Left lung (tissue), 10 donors: Measurements from ENCODE around the gene HRH3. TPM values are rescaled to one million over a fixed set of nuclear protein-coding genes. Genes with fewer than 3 reads are reported as not detected.

ENCODE experiments used
- ATAC-seq: fragments of 200-7000 bp; cut with Tn5 transposase; one replicate; pipeline ENCODE4 v1.9.1; 2020; ENCODE audit warnings: moderate library complexity
- DNase-seq, 4 donors: peaks; one replicate each; pipeline ENCODE4 v3.0.0-alpha.2; 2013 to 2020
- H3K27ac ChIP-seq, 2 donors: fragments of 200-600 bp; sonication (generic) in 1 of 2; one replicate each; pipeline versions ENCODE4 v1.5.0 to v1.8.0; 2020 to 2021
- H3K27me3 ChIP-seq, 2 donors: fragments of 200-600 bp; sonication (generic) in 1 of 2; one replicate each; pipeline versions ENCODE4 v1.5.0 to v1.8.0; 2020 to 2021
- H3K36me3 ChIP-seq, 2 donors: fragments of 200-600 bp; sonication (generic) in 1 of 2; one replicate each; pipeline versions ENCODE4 v1.5.0 to v1.8.0; 2020 to 2021
- H3K4me1 ChIP-seq, 2 donors: fragments of 200-600 bp; one replicate each; pipeline ENCODE4 v1.8.0; 2021
- H3K4me3 ChIP-seq, 2 donors: fragments of 200-600 bp; sonication (generic) in 1 of 2; one replicate each; pipeline versions ENCODE4 v1.5.0 to v1.8.0; 2020 to 2021; ENCODE audit warnings: mild to moderate bottlenecking in 1 of 2
- H3K9me3 ChIP-seq, 2 donors: fragments of 200-600 bp; sonication (generic) in 1 of 2; one replicate each; pipeline versions ENCODE4 v1.5.0 to v1.8.0; 2020 to 2021
- intact Hi-C, 2 donors: fragments of 100-400 bp; cut with DNase I; formaldehyde crosslinking; loops; one replicate each; pipeline versions ENCODE4 v1.11.2 to v1.14.2; 2022
- polyA plus RNA-seq, 6 donors: library from polyadenylated mRNA; unstranded; fragments of 120-200 nt; gene quantifications; one replicate each; pipeline ENCODE4 v1.2.1, GENCODE V29; 2013; ENCODE audit not compliant: insufficient read length in 6 of 6
- total RNA-seq, 2 donors: library from RNA; stranded (reverse); fragmentation: NEBNext Ultra II Directional; extraction: Animal tissue kit (Norgen Biotek cat#: 25700); gene quantifications; one replicate each; pipeline ENCODE4 v1.2.1, GENCODE V29; 2021
- TF ChIP-seq, protein P1 (sequence below), 2 donors: fragments of 200-600 bp; sonication (generic) in 1 of 2; IDR thresholded peaks; one replicate each; pipeline versions ENCODE4 v1.5.0 to v1.8.0; 2021; ENCODE audit warnings: antibody characterized with exemption in 2 of 2
- donor health status: DM: no; HTN: yes; CAD: no.
- donor health status: DM: no; HTN: no; CAD: no.

HRH3 gene
- total and polyA plus RNA-seq, 8 donors: not detected

DNA sequence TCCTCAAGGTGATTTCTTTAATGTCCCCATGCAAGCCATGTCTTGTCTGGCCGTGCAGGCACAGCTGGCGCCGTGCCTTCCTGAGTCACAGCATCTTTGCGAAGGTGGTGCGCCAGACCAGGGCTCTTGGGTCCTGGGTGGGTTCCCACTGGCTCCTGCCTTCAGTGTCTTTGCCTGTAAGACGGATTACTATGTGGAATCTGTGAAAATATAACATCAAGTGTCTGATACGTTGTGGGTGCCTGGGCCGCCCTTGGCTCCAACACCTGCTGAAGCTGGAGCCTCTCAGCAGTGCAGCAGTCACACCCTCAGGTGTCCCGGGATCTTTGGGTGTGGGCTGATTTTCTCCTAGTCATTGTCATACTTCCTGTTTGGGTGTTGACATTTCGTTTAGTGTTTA lies 21.4 kb upstream of the HRH3 start:
- ATAC-seq: no peak
- peak in 1 of 4 donors; percentile 58 for DNase-seq
- TF ChIP-seq, protein P1, sequence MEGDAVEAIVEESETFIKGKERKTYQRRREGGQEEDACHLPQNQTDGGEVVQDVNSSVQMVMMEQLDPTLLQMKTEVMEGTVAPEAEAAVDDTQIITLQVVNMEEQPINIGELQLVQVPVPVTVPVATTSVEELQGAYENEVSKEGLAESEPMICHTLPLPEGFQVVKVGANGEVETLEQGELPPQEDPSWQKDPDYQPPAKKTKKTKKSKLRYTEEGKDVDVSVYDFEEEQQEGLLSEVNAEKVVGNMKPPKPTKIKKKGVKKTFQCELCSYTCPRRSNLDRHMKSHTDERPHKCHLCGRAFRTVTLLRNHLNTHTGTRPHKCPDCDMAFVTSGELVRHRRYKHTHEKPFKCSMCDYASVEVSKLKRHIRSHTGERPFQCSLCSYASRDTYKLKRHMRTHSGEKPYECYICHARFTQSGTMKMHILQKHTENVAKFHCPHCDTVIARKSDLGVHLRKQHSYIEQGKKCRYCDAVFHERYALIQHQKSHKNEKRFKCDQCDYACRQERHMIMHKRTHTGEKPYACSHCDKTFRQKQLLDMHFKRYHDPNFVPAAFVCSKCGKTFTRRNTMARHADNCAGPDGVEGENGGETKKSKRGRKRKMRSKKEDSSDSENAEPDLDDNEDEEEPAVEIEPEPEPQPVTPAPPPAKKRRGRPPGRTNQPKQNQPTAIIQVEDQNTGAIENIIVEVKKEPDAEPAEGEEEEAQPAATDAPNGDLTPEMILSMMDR (IDR thresholded peaks at IDR 0.05): no peak
- intact Hi-C loops: no loop called here
- no peaks in the 10 kb centered on the region for H3K27me3 ChIP-seq
- H3K4me1 ChIP-seq: peaks cover 9 to 49% of the 10 kb centered on the region in 2 donors
- peaks cover 0 to 27% of the 10 kb centered on the region in 2 donors for H3K36me3 ChIP-seq
- no peak overlapping the region for H3K4me3 ChIP-seq
- H3K9me3 ChIP-seq: no peaks in the 10 kb centered on the region
- no peak overlapping the region for H3K27ac ChIP-seq

DNA sequence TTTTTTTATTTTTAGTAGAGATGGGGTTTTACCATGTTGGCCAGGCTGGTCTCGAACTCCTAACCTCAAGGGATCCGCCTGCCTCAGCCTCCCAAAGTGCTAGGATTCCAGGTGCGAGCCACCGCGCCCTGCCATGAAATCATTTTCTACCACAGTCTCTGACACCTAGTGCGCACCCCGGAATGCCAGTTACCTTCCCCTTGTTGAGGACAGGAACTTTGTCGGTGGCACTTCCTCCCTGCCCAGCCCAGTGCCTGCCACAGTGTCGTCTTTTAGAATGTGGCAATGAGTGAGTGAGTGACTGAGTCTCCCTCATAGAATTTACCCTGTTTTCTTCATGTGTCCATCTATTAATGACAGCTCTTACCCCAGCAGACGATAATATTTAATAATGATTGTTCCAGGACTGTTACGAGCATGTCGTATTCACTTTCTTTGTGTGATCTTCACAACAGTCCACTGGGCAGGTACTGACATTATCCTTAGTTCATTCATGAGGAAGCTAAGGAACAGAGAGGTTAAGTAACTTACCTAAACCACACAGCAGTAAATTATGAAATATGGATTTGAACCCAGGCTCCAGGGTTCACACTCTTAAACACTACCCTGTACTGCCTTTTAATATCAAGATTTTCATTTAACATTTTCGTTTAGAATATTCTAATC lies 20.1 kb upstream of the HRH3 start:
- TF ChIP-seq, protein P1 (IDR thresholded peaks at IDR 0.05): no peak
- Histone ChIP-seq H3K4me1 (peaks cover 9 to 49% of the 10 kb centered on the region in 2 donors), H3K27ac (peak overlapping the region in 1 of 2 donors; percentile 88), H3K27me3 (no peaks in the 10 kb centered on the region), H3K36me3 (peaks cover 0 to 20% of the 10 kb centered on the region in 2 donors), H3K9me3 (no peaks in the 10 kb centered on the region), H3K4me3 (peak overlapping the region in 1 of 2 donors; percentile 68)
- intact Hi-C loops: no loop called here
- peak in 1 of 4 donors; percentile 78 for DNase-seq
- no peak for ATAC-seq

DNA sequence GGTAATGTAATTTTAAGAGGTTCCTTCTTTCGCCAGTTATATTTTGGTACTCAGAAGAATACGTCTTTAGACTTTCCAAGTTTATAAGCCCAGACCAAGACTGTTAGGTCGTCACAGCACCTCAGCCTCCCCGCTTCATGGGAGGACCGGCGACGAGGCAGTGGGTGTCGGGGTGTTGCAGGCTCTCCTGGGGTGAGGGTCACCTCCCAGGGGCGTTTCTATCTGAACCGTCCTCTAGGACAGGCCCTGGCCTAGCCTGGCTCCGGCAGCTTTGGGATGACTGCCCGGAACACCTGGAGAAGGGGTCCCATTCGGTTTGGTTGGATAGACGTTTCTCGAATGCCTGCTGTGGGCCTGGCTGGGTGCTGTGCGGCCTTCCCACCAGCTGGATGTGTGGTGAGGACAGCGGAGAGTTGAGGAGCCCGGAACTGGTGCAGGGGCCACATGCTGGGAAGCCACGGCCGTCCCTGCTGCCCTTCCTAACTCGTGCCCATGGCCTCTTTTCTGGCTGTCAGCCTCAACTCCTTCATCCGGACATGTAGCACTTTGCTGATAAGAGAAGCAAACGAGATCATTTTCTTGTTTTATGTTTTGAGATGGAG lies 19.3 kb upstream of the HRH3 start:
- Histone ChIP-seq H3K27ac (peak overlapping the region; percentile 65 to 88), H3K9me3 (no peaks in the 10 kb centered on the region), H3K4me1 (peaks cover 9 to 48% of the 10 kb centered on the region in 2 donors), H3K27me3 (no peaks in the 10 kb centered on the region), H3K36me3 (peaks cover 0 to 12% of the 10 kb centered on the region in 2 donors), H3K4me3 (peak overlapping the region; percentile 68 to 71)
- intact Hi-C loops: no loop called here
- TF ChIP-seq, protein P1 (IDR thresholded peaks at IDR 0.05): no peak
- peak in 1 of 4 donors; percentile 73 for DNase-seq
- no peak for ATAC-seq

DNA sequence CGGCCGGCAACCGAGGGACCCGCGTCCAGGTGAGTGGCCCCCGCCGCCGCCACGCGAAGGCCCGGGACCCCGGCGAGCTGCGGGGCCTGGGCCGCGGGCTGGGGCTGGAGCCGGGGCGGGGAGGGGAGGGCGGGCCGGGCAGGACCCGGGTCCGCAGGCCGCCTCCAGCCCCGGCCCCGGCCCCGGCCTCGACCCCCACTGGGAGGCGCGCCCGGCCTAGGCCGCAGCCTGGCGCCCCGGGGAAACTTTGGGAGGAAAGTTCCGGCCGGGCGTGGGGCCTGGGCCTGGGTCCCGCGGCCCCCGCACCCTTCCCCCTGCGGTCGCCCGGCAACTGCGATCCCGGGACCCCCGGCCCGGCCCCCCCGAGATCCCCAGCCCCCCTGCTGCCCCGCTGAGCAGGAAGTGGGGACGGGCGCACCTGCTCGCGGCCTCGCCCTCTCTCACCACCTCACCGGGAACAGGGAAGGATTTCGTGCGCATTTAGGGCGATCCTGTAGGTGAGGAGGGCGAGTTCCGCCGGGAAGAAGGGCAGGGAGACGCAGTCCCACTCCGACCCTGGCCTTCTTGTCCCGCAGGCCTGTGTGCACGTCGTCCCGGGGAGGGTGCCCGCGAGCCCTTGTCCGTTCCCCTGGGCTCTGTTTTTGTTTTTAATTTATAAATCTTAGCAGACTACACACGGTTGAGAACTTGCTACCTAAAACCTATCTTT lies 18.6 kb upstream of the HRH3 start:
- Histone ChIP-seq H3K9me3 (no peaks in the 10 kb centered on the region), H3K36me3 (peaks cover 0 to 10% of the 10 kb centered on the region in 2 donors), H3K4me1 (peaks cover 9 to 41% of the 10 kb centered on the region in 2 donors), H3K27ac (peak overlapping the region; percentile 65 to 88), H3K4me3 (peak overlapping the region; percentile 68 to 71), H3K27me3 (peaks cover 0 to 2% of the 10 kb centered on the region in 2 donors)
- intact Hi-C loops: no loop called here
- TF ChIP-seq, protein P1 (IDR thresholded peaks at IDR 0.05): no peak
- DNase-seq: peak in 1 of 4 donors; percentile 78
- ATAC-seq: peak; percentile 6
